Chondrocyte (in vitro differentiated cells): ENCODE measurements around the gene RNASE7. TPM values are rescaled to one million over a fixed set of nuclear protein-coding genes. Genes with fewer than 3 reads are reported as not detected.

Experiments used
- DNase-seq: peaks from one replicate; pipeline ENCODE4 v3.0.0; 2021; ENCODE audit warnings: mixed read lengths, low spot score
- H3K27ac Mint-ChIP-seq: one replicate; pipeline ENCODE4 v1.8.0; 2021; ENCODE audit warnings: mild to moderate bottlenecking, moderate library complexity, mixed read lengths; ENCODE audit not compliant: unreplicated experiment
- H3K27me3 Mint-ChIP-seq: 2 replicates; pipeline ENCODE4 v1.8.0; 2021; ENCODE audit warnings: low read depth, mixed read lengths
- H3K36me3 Mint-ChIP-seq: 2 replicates; pipeline ENCODE4 v1.8.0; 2021; ENCODE audit warnings: low read depth, mixed read lengths
- H3K4me1 Mint-ChIP-seq: 2 replicates; pipeline ENCODE4 v1.8.0; 2021; ENCODE audit warnings: low read depth, mild to moderate bottlenecking, mixed read lengths
- H3K4me3 Mint-ChIP-seq: one replicate; pipeline ENCODE4 v1.8.0; 2021; ENCODE audit warnings: mild to moderate bottlenecking, moderate library complexity, mixed read lengths; ENCODE audit not compliant: unreplicated experiment
- H3K9me3 Mint-ChIP-seq: 2 replicates; pipeline ENCODE4 v1.8.0; 2021; ENCODE audit warnings: low read depth, mixed read lengths
- total RNA-seq: library from RNA; stranded (reverse); gene quantifications from 3 replicates; pipeline ENCODE4 v1.2.1, GENCODE V29; 2021
- TF ChIP-seq, protein P1 (sequence below): fragments of 200-600 bp; sonication (generic); IDR thresholded peaks from 2 replicates; pipeline ENCODE4 v1.5.0; 2021; ENCODE audit warnings: antibody characterized with exemption, mild to moderate bottlenecking, moderate library complexity

RNASE7 gene
- total RNA-seq, 1 donor from 2014 or later = not detected

DNA sequence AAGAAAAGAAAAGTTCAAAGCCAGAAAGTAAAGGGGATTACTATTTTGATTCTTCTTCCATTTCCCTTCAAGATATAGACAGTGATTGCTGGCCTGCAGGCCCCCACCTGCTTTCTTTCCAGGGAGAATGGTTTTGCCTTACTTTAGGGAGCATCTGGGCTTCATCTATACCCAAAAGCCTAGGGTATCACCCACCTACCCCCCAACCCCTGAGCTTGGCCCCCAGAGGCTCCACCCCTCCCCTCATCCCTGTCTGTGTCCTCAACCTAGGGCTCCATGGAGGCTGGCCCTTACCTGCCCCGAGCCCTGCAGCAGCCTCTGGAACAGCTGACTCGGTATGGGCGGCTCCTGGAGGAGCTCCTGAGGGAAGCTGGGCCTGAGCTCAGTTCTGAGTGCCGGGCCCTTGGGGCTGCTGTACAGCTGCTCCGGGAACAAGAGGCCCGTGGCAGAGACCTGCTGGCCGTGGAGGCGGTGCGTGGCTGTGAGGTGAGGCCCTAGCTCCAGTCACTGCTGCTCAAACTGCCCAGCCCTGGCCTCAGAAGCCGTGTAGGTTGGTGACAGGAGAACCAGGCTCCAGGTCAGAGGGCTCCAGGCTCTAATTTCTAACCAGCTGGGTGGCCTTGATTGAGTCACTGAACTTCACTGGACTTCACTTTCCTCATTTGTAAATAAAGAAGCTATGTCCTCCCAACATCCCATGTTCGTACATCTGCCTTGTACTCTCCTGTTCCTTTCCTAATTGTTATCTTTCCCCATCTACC is 41.6 kb downstream of the RNASE7 start:
- peak overlapping the region; percentile 77 for H3K27ac Mint-ChIP-seq
- H3K27me3 Mint-ChIP-seq = no peaks in the 10 kb centered on the region
- H3K9me3 Mint-ChIP-seq = no peaks in the 10 kb centered on the region
- peaks cover 24% of the 10 kb centered on the region for H3K4me1 Mint-ChIP-seq
- no peak overlapping the region for H3K4me3 Mint-ChIP-seq
- peaks cover 45% of the 10 kb centered on the region for H3K36me3 Mint-ChIP-seq
- DNase-seq = no peak
- TF ChIP-seq, protein P1, sequence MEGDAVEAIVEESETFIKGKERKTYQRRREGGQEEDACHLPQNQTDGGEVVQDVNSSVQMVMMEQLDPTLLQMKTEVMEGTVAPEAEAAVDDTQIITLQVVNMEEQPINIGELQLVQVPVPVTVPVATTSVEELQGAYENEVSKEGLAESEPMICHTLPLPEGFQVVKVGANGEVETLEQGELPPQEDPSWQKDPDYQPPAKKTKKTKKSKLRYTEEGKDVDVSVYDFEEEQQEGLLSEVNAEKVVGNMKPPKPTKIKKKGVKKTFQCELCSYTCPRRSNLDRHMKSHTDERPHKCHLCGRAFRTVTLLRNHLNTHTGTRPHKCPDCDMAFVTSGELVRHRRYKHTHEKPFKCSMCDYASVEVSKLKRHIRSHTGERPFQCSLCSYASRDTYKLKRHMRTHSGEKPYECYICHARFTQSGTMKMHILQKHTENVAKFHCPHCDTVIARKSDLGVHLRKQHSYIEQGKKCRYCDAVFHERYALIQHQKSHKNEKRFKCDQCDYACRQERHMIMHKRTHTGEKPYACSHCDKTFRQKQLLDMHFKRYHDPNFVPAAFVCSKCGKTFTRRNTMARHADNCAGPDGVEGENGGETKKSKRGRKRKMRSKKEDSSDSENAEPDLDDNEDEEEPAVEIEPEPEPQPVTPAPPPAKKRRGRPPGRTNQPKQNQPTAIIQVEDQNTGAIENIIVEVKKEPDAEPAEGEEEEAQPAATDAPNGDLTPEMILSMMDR = no peak

DNA sequence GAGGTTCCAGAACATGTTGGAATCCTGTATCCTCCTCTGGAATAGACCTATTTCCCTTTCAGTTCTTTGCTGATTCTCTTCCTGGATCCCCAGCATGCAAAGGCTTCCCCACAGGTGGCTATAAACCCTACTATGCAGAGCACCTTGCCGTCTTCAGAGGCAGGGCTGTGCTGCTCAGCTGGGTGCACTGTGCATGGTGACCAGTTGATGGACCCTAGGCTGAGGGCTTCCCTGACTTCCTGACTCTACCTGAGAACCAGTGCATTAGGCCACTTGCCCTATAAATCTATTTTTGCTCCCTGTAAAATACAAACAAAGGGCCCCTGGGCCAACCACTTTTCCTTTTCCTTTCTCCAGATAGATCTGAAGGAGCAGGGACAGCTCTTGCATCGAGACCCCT is 42.2 kb downstream of the RNASE7 start:
- peak overlapping the region; percentile 77 for H3K27ac Mint-ChIP-seq
- peaks cover 46% of the 10 kb centered on the region for H3K36me3 Mint-ChIP-seq
- TF ChIP-seq, protein P1 = no peak
- no peak for DNase-seq
- no peaks in the 10 kb centered on the region for H3K9me3 Mint-ChIP-seq
- no peaks in the 10 kb centered on the region for H3K27me3 Mint-ChIP-seq
- H3K4me1 Mint-ChIP-seq = peaks cover 24% of the 10 kb centered on the region
- no peak overlapping the region for H3K4me3 Mint-ChIP-seq

DNA sequence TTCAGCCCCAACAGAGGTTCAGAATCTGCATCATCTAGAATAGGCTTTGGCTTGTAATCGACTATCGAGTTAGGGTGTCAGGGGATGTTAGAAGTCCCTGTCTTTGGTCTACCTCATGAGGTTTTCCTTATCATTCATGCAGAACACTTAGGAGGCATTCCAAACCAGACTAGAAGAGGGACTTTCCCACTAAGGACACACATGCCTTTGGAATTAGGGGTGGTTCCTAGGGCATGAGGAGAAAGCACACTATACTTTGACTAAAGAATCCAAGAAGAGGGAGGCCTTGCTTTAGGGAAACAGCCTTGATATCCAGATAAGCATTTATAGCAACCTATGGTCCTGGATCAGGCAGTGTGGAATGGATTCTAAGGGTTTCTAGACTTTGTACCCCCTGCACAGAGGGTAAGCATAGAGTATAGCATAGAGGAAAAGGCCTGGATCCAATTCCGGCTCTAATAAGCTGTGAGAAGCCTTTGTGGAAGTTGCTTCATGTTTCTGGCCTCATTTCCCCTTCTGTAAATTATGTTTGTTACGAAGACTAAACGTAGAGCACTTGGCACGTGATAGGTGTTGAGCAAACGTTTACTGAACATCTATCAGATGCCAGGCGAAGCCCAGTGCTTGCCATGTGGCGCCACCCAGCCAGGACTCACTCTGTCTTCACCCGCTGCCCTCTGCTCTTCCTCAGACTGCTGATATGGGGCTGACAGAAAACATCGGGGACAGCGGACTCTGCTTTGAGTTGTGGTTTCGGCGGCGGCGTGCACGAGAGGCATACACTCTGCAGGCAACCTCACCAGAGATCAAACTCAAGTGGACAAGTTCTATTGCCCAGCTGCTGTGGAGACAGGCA is 43.1 kb downstream of the RNASE7 start:
- peak overlapping the region; percentile 49 for H3K27ac Mint-ChIP-seq
- H3K36me3 Mint-ChIP-seq = peaks cover 43% of the 10 kb centered on the region
- TF ChIP-seq, protein P1 = no peak
- no peaks in the 10 kb centered on the region for H3K9me3 Mint-ChIP-seq
- H3K4me3 Mint-ChIP-seq = no peak overlapping the region
- no peak for DNase-seq
- H3K27me3 Mint-ChIP-seq = no peaks in the 10 kb centered on the region
- peaks cover 24% of the 10 kb centered on the region for H3K4me1 Mint-ChIP-seq

DNA sequence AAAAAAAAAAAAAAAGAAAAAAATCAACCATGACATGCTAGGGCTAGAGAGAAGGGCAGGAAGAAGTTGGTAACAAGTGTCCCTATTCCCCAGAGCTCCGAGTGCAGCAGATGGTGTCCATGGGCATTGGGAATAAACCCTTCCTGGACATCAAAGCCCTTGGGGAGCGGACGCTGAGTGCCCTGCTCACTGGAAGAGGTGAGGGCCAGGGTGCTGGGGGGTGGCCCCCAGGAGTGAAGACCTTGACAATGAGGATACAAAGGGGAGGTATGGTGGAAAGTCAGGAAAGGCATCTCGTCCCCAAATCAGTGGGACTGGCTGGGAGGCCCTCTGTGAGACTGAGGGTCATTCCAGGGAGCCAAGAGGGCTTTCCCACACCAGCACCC is 44.7 kb downstream of the RNASE7 start:
- peak overlapping the region; percentile 89 for H3K27ac Mint-ChIP-seq
- H3K4me3 Mint-ChIP-seq = no peak overlapping the region
- H3K4me1 Mint-ChIP-seq = peaks cover 30% of the 10 kb centered on the region
- DNase-seq = no peak
- H3K27me3 Mint-ChIP-seq = no peaks in the 10 kb centered on the region
- no peaks in the 10 kb centered on the region for H3K9me3 Mint-ChIP-seq
- TF ChIP-seq, protein P1 = no peak
- peaks cover 46% of the 10 kb centered on the region for H3K36me3 Mint-ChIP-seq

DNA sequence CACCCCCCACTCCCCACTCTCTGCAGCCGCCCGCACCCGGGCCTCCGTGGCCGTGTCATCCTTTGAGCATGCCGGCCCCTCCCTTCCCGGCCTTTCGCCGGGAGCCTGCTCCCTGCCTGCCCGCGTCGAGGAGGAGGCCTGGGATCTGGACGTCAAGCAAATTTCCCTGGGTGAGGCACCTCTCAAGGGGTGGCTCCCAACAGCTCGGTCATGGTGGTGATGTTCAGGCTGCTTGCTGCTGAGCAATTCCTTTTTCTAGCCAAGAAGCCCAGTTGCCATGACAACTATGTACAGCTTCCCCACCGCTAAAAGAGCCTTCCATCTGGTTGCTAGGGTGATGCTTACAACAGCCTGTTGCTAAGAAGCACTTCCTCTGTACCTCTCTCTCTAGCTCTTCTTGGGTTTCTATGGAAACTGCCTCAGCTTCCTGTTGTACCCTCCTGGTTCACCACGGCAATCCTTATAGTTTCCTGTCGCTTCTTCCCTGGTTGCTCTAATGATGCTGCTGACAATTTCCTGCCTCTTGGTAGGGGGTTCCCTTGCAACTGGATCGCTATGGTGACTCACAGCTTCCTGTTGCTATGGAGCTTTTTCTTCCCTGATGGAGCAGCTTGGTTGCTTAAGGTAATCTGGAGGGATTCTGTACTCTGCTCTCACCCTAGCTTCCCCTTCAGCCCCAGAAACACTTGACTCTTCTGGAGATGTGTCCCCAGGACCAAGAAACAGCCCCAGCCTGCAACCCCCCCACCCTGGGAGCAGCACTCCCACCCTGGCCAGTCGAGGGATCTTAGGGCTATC is 45.3 kb downstream of the RNASE7 start:
- Mint-ChIP-seq H3K27me3 (no peaks in the 10 kb centered on the region), H3K4me3 (no peak overlapping the region), H3K27ac (peak overlapping the region; percentile 89), H3K4me1 (peaks cover 31% of the 10 kb centered on the region), H3K36me3 (peaks cover 43% of the 10 kb centered on the region), H3K9me3 (no peaks in the 10 kb centered on the region)
- TF ChIP-seq, protein P1 = no peak
- DNase-seq = no peak
